Endothelial cell of umbilical vein (primary cell): ENCODE measurements around the gene MARK1.

Experiments used
- EZH2 ChIP-seq: IDR thresholded peaks from 2 replicates; pipeline ENCODE4 v1.6.1; 2012; ENCODE audit warnings: borderline replicate concordance, low read depth, mild to moderate bottlenecking, moderate library complexity, low read length, inconsistent platforms; ENCODE audit not compliant: severe bottlenecking
- POLR2A ChIP-seq: IDR thresholded peaks from 2 replicates; pipeline ENCODE4 v1.6.1; 2012; ENCODE audit warnings: low read depth, mild to moderate bottlenecking, control low read depth, low read length
- POLR2AphosphoS5 ChIP-seq: IDR thresholded peaks from 2 replicates; pipeline ENCODE4 v1.6.1; 2012; ENCODE audit warnings: low read depth, mild to moderate bottlenecking, control low read depth, low read length, moderate library complexity; ENCODE audit not compliant: insufficient read depth
- TF ChIP-seq, protein P1 (sequence below): IDR thresholded peaks from 2 replicates; pipeline ENCODE4 v1.6.1; 2011; ENCODE audit not compliant: insufficient read depth, insufficient read length
- TF ChIP-seq, protein P2 (sequence below), 2 donors: IDR thresholded peaks; 1 replicate in 1 of 2; 2 replicates in 1 of 2; pipeline ENCODE4 v1.5.1; 2011; ENCODE audit warnings: low read length in 2 of 2, mild to moderate bottlenecking in 2 of 2, moderate library complexity in 2 of 2, control low read depth in 1 of 2, inconsistent platforms in 1 of 2, low read depth in 1 of 2; ENCODE audit not compliant: insufficient read depth in 1 of 2; ENCODE audit errors: extremely low read depth in 1 of 2

- no peak for TF ChIP-seq POLR2A
- TF ChIP-seq, protein P1, sequence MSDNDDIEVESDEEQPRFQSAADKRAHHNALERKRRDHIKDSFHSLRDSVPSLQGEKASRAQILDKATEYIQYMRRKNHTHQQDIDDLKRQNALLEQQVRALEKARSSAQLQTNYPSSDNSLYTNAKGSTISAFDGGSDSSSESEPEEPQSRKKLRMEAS = no peak
- TF ChIP-seq, protein P2, sequence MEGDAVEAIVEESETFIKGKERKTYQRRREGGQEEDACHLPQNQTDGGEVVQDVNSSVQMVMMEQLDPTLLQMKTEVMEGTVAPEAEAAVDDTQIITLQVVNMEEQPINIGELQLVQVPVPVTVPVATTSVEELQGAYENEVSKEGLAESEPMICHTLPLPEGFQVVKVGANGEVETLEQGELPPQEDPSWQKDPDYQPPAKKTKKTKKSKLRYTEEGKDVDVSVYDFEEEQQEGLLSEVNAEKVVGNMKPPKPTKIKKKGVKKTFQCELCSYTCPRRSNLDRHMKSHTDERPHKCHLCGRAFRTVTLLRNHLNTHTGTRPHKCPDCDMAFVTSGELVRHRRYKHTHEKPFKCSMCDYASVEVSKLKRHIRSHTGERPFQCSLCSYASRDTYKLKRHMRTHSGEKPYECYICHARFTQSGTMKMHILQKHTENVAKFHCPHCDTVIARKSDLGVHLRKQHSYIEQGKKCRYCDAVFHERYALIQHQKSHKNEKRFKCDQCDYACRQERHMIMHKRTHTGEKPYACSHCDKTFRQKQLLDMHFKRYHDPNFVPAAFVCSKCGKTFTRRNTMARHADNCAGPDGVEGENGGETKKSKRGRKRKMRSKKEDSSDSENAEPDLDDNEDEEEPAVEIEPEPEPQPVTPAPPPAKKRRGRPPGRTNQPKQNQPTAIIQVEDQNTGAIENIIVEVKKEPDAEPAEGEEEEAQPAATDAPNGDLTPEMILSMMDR (IDR thresholded peaks at IDR 0.05; ENCODE audit: extremely low read depth in 1 of 2, insufficient read depth in 1 of 2, low read depth in 1 of 2, low read length in 2 of 2) = no peak
- TF ChIP-seq POLR2AphosphoS5 = no peak
- TF ChIP-seq EZH2 = no peak
Measured at GRCh38 chr1:220529521-220530020, 1.6 kb downstream of the MARK1 start.
